Loucy (cell line): ENCODE measurements around the gene SLC9A8.

Experiments used
- H2AFZ ChIP-seq: fragments of 200-600 bp; sonication (generic); 2 replicates; pipeline ENCODE4 v1.6.0; 2016; ENCODE audit warnings: antibody characterized with exemption, mild to moderate bottlenecking, low read length, moderate library complexity
- H3F3A ChIP-seq: fragments of 200-600 bp; 2 replicates; pipeline ENCODE4 v1.6.0; 2016; ENCODE audit warnings: antibody characterized with exemption, low read depth, mild to moderate bottlenecking
- H3K27me3 ChIP-seq: fragments of 200-600 bp; sonication (generic); 2 replicates; pipeline ENCODE4 v1.6.1; 2014; ENCODE audit warnings: low read length, mild to moderate bottlenecking; ENCODE audit not compliant: insufficient read depth, poor library complexity, severe bottlenecking
- H3K36me3 ChIP-seq: fragments of 200-600 bp; sonication (generic); 2 replicates; pipeline ENCODE4 v1.6.1; 2016; ENCODE audit warnings: low read length; ENCODE audit not compliant: insufficient read depth
- H3K4me1 ChIP-seq: fragments of 200-600 bp; sonication (generic); 2 replicates; pipeline ENCODE4 v1.5.1; 2014; ENCODE audit warnings: low read length, mild to moderate bottlenecking; ENCODE audit not compliant: insufficient read depth, poor library complexity, severe bottlenecking
- H3K4me2 ChIP-seq: fragments of 200-600 bp; sonication (generic); 2 replicates; pipeline ENCODE4 v1.6.0; 2014; ENCODE audit warnings: antibody characterized with exemption, low read length, low read depth, mild to moderate bottlenecking; ENCODE audit not compliant: poor library complexity, severe bottlenecking
- H3K4me3 ChIP-seq: fragments of 200-600 bp; sonication (generic); 2 replicates; pipeline ENCODE4 v1.5.1; 2014; ENCODE audit warnings: low read length, mild to moderate bottlenecking, mixed read lengths; ENCODE audit not compliant: poor library complexity, severe bottlenecking
- H3K79me2 ChIP-seq: fragments of 200-600 bp; sonication (generic); 2 replicates; pipeline ENCODE4 v1.6.1; 2014; ENCODE audit warnings: low read length; ENCODE audit not compliant: insufficient read depth
- H3K9ac ChIP-seq: fragments of 200-600 bp; sonication (generic); 2 replicates; pipeline ENCODE4 v1.6.0; 2014; ENCODE audit warnings: mild to moderate bottlenecking, low read depth, low read length, moderate library complexity; ENCODE audit not compliant: poor library complexity, severe bottlenecking
- H3K9me2 ChIP-seq: fragments of 200-600 bp; sonication (generic); replicated peaks from 2 replicates; pipeline ENCODE4 v1.6.1; 2016; ENCODE audit warnings: low read depth, low read length, mixed read lengths
- H3K9me3 ChIP-seq: fragments of 200-600 bp; sonication (generic); 2 replicates; pipeline ENCODE4 v1.6.1; 2014; ENCODE audit warnings: mild to moderate bottlenecking, antibody characterized with exemption, low read length, low read depth; ENCODE audit not compliant: insufficient read depth
- H4K20me1 ChIP-seq: fragments of 200-600 bp; sonication (generic); 2 replicates; pipeline ENCODE4 v1.6.0; 2014; ENCODE audit warnings: antibody characterized with exemption, low read length, mild to moderate bottlenecking; ENCODE audit not compliant: insufficient read depth, poor library complexity, severe bottlenecking
- EZH2phosphoT487 ChIP-seq: fragments of 200-600 bp; IDR thresholded peaks from 2 replicates; pipeline ENCODE4 v1.6.1; 2018; ENCODE audit warnings: antibody characterized with exemption, mild to moderate bottlenecking, moderate library complexity, borderline replicate concordance
- TF ChIP-seq, protein P1 (sequence below): fragments of 200-600 bp; sonication (generic); conservative IDR thresholded peaks from 2 replicates; pipeline ENCODE4 v1.5.1; 2014; ENCODE audit warnings: mild to moderate bottlenecking, antibody characterized with exemption, low read length

The SLC9A8 gene

DNA sequence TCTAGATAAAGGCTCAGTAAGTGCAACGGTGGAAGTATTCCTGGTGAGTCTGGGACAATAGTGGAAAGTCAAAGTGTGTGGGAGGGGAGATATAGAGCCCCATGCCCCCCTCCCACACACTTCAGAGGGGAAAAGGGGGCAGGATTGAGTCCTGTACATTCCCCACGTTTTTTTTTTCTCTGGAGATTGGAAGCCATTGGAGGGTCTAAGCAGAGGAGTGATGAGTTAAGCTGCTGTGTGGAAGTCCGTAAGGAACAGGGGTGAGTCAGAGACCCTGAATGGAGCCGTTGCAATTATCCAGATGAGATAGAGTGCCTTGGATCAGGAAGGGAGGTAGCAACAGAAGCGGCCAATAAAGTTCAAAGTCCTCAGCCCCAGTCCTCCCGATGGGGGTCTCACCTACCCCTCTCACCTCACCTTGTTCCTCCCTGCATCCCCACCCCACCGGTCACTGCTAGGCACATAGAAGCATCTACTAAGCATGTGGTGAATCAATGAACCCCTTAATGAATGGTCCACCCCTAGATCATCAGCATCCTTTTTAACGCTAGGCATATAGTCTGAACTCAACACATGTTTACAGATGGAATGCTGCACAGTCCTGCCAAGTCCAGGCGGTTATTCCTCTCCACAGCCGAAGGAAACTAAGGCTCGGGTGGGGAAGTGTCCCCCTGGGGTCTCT, 662 bp upstream of the SLC9A8 start:
- Histone ChIP-seq H3K27me3 (no peaks in the 10 kb centered on the region), H3K4me3 (peak overlapping the region; percentile 96), H4K20me1 (no peaks in the 10 kb centered on the region), H3K79me2 (peaks cover 14% of the 10 kb centered on the region), H3K9ac (peak overlapping the region; percentile 94), H3F3A (no peaks in the 10 kb centered on the region), H2AFZ (peak overlapping the region; percentile 94), H3K9me3 (no peaks in the 10 kb centered on the region), H3K36me3 (0 out of 2 replicates have a peak, but pooled peaks cover 4% of the 10 kb centered on the region), H3K4me1 (peaks cover 12% of the 10 kb centered on the region), H3K9me2 (no peaks in the 10 kb centered on the region), H3K4me2 (peak overlapping the region; percentile 80)
- no peak for TF ChIP-seq EZH2phosphoT487
- TF ChIP-seq, protein P1, sequence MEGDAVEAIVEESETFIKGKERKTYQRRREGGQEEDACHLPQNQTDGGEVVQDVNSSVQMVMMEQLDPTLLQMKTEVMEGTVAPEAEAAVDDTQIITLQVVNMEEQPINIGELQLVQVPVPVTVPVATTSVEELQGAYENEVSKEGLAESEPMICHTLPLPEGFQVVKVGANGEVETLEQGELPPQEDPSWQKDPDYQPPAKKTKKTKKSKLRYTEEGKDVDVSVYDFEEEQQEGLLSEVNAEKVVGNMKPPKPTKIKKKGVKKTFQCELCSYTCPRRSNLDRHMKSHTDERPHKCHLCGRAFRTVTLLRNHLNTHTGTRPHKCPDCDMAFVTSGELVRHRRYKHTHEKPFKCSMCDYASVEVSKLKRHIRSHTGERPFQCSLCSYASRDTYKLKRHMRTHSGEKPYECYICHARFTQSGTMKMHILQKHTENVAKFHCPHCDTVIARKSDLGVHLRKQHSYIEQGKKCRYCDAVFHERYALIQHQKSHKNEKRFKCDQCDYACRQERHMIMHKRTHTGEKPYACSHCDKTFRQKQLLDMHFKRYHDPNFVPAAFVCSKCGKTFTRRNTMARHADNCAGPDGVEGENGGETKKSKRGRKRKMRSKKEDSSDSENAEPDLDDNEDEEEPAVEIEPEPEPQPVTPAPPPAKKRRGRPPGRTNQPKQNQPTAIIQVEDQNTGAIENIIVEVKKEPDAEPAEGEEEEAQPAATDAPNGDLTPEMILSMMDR: no peak

DNA sequence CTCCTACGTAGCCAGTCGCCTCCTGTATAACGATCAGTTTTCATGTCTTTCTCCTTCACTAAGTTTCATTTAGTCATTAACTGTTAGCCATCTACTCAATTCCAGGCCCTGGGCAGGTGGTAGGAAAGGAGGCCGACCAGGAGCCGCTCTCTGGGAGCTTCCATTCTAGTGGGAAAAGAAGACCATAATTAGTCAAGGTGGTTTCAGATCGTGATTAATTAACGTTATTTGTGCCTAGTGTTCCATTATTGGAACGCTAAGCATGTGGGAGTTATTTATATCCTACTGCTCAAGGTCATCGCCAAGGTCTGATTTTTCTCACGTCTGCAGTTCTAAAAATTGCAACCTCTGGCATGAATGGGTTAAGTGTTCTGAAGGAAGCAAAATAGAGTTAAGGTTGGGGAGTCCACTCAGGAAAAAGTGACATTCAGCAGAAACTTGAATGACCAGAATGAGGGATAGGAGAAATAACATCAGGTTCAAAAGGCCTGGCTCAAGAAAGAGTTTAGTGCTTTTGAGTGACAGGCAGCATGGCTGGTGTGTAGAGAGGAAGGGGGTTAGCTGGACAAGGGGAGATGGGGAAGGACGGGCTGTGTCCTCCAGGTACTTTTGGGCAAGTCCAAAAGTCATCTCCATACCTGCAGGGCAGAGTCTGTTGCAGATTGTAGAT, 812 bp downstream of the SLC9A8 start:
- Histone ChIP-seq H3K4me3 (peak overlapping the region; percentile 96), H3K9me3 (no peaks in the 10 kb centered on the region), H3F3A (no peaks in the 10 kb centered on the region), H2AFZ (peak overlapping the region; percentile 94), H3K9ac (peak overlapping the region; percentile 94), H3K4me1 (peaks cover 12% of the 10 kb centered on the region), H3K4me2 (peak overlapping the region; percentile 88), H3K36me3 (0 out of 2 replicates have a peak, but pooled peaks cover 4% of the 10 kb centered on the region), H3K9me2 (no peaks in the 10 kb centered on the region), H3K27me3 (no peaks in the 10 kb centered on the region), H3K79me2 (peaks cover 14% of the 10 kb centered on the region), H4K20me1 (no peaks in the 10 kb centered on the region)
- TF ChIP-seq EZH2phosphoT487: no peak
- TF ChIP-seq, protein P1: no peak

DNA sequence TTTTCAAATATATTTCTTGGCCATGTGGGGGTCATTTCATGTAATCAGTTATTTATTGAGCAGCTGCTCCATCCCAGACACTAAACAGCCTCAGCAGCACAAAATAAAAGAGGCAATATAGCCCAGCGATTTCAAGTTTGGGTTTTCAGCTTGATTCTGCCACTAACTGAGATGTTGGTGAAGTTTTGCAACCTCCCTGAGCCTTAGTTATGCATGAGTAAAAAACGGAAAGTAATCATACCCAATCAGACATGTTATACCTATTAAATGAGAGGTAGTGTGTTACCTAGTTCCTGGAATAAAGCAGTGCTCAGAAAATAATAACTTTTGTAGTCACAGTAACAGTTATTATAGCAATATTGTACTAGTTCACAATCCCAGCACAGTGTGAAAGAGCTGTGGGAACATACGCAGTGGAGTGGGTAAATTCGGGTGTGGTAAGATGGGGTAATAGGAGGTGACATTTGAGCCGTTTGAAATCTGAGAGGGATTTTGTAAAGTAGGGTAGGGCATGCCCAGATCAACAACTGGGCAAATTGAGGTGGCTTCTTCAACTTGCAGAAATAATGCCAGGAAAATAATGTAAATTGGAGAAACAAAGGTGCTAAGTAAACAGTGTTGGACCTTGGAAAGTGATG, 1.5 kb downstream of the SLC9A8 start:
- Histone ChIP-seq H3K9me3 (no peaks in the 10 kb centered on the region), H3K9me2 (no peaks in the 10 kb centered on the region), H2AFZ (no peak overlapping the region), H3K79me2 (peaks cover 14% of the 10 kb centered on the region), H3K4me1 (peaks cover 12% of the 10 kb centered on the region), H3K4me3 (peak overlapping the region; percentile 96), H4K20me1 (no peaks in the 10 kb centered on the region), H3K36me3 (peaks cover 4% of the 10 kb centered on the region; the same call in 1 of the 2 replicates), H3K4me2 (peak overlapping the region; percentile 88), H3K9ac (peak overlapping the region; percentile 94), H3F3A (no peaks in the 10 kb centered on the region), H3K27me3 (no peaks in the 10 kb centered on the region)
- TF ChIP-seq, protein P1: no peak
- no peak for TF ChIP-seq EZH2phosphoT487
